ENCODE data around the gene YPEL5. TPM values are rescaled to one million over a fixed set of nuclear protein-coding genes. Genes with fewer than 3 reads are reported as not detected.

The YPEL5 gene
- total and polyA plus RNA-seq, 10 of the 15 experiments (the other 5 are each of a cell fraction or from before 2014, with no cell fraction given) = 18.8 to 47.3 (median 21.7) TPM

GRCh38 chr2:30141136-30141535, 5.7 kb upstream of the YPEL5 start:
- Histone ChIP-seq H3K9ac (ENCODE audit: control insufficient read depth, insufficient read depth, low read length) (no peak overlapping the region), H3K4me3 (no peak overlapping the region), H3K79me2 (ENCODE audit: control insufficient read depth, insufficient read depth, low read length) (no peaks in the 10 kb centered on the region), H3K4me1 (ENCODE audit: control insufficient read depth, insufficient read depth, low read length) (peaks cover 8% of the 10 kb centered on the region; the same call in 1 of the 2 replicates), H3K27ac (ENCODE audit: control insufficient read depth, insufficient read depth) (no peak overlapping the region), H3K27me3 (replicated peaks in 1 of 2; ENCODE audit: control insufficient read depth in 2 of 2, insufficient read depth in 2 of 2, low read length in 1 of 2) (no peaks in the 10 kb centered on the region), H2AFZ (ENCODE audit: control insufficient read depth, low read depth, low read length) (no peak overlapping the region), H3K36me3 (ENCODE audit: control insufficient read depth in 2 of 2, insufficient read depth in 2 of 2, low read length in 1 of 2) (no peaks in the 10 kb centered on the region), H3K4me2 (ENCODE audit: control insufficient read depth, insufficient read depth) (no peak overlapping the region), H4K20me1 (ENCODE audit: control insufficient read depth, insufficient read depth) (no peaks in the 10 kb centered on the region), H3K9me3 (replicated peaks; ENCODE audit: control insufficient read depth, insufficient read depth, low read length) (no peaks in the 10 kb centered on the region)
- no peak for DNase-seq (ENCODE audit: low read depth, low spot score)
- TF ChIP-seq NFYB (IDR thresholded peaks at IDR 0.05; ENCODE audit: insufficient read depth, low read depth, low read length) (no peak), WRNIP1 (IDR thresholded peaks at IDR 0.05; ENCODE audit: borderline replicate concordance, low read depth, low read length) (no peak), POLR2AphosphoS2 (IDR thresholded peaks at IDR 0.05; ENCODE audit: low read depth, low read length) (no peak), PRDM15 (CRISPR knock-in tag; IDR thresholded peaks at IDR 0.05) (no peak)
- ChIA-PET RAD21 (ENCODE audit: unreplicated experiment) (interaction anchor here (1.1 kb wide), 1 partner anchor 84 kb away, joined by 3 read pairs; no protein-coding TSS in a partner anchor), SMC1A (ENCODE audit: uncharacterized antibody, unreplicated experiment) (no interaction called here), POLR2A (interaction anchor here (0.6 kb wide), 1 partner anchor 1178 kb away, joined by 3 read pairs; no protein-coding TSS in a partner anchor), CTCF (interaction anchor here (1.1 to 1.5 kb wide), 5 partner anchors 9 to 571 kb away, joined by 3 to 8 read pairs (median 4); no protein-coding TSS in a partner anchor)
- ATAC-seq = no peak
- intact Hi-C loops (cut with micrococcal nuclease; ENCODE audit: unreplicated experiment) (no loop called here), in situ Hi-C loops (cut with MboI) (no loop called here)
- no TSS peak for BruUV-seq (replicated peaks)
- no peak for FAIRE-seq

Data from GM12878 (cell line).